CD4-positive, alpha-beta T cell treated with Interleukin-10 for 1 hour (primary cell): ENCODE results near the gene SERTM1.

ENCODE experiments used
- DNase-seq: peaks from one replicate; pipeline ENCODE4 v3.0.0-alpha.2; 2020

Gene SERTM1

DNA sequence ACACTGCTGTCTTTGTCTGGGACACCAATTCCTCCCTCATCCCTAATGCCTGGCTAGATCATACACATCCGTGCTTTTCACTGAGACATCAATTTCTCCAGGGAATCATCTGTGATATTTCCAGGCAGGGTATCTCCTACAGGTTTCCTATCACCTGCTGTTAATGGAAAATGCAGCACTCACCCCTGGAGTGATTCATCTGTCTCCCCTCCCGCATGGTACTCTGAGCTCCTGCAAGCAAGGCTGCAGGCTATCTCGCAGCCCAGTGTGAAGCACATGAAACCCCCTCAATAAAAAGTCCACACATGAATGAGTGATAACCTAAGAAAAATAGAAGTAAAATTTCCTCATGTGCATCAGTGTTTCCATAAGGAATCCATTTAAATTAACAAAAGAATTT lies 38.5 kb downstream of the SERTM1 start:
- DNase-seq = no peak

DNA sequence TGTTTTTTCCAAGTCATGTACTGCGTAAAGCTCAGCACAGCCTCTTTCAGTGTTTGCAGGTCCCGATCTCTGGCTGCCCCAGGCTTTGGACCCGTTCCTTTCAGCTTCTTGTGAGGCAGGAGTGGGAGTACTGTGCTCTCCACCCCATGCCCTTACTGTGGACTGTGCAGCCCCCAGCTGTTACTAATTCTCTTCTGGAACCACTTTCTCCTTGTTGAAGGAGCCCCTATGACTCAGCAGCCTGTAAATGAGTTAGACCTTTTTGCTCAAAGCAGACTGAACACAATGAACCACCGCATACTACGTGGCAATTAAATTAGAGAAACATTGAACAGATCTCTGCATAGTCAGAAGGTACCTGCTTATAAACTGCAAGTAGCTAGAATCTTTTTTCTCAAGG lies 39.0 kb downstream of the SERTM1 start:
- DNase-seq = no peak

DNA sequence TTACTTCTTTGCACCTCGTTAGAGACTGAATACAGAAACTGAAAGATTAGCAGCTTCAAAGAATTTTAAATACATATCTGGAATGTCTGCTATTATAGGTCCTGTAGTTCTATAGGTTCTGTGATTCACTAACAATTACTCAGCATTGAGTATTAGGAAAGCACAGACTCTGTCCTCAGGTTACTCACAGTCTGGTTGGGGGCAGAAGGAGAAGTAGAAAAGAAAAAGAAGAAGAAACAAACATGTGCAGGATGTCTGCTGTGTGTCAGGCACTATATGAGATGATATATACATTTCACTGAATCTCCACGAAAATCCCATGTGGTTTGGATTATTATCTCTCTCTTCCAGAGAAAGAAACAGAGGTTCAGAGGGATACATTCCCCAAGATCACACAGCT lies 40.1 kb downstream of the SERTM1 start:
- no peak for DNase-seq

DNA sequence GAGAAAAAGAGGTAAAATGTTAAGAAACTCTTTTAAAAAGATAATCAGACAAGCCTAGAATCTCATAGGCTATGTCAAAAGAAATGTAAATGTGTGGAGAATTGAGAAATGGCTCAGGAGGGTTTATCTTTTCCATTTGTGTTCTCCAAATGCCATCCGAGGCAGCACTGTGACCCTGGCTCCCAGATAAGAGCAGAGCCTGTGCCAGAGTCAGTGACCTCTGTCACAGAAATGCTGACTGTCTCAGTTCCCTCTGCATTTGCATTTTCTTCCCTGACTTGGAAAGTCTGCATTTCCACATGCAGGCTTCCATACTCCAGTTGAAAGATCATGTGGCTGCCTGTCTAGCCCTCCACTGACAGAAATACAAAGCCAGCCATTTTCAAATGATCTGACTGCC lies 42.0 kb downstream of the SERTM1 start:
- no peak for DNase-seq

DNA sequence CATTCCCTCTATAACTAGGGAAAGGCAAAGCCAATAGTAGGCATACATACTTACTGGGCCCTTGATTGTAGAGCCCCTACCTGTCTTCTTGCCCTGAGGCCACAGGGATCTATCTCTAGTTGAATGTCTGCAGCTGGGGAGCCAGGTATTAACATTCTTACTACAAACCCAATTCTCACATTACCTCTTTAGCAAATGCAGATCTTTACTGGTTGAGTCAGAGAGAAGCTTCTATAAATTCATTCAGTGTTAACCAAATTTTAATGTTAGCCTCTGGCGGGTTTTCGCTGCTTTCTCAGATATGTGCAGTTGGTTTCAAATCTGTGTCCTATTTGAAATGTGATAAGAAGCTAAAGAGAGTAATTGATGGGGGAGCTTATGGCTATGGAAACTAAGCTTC lies 43.2 kb downstream of the SERTM1 start:
- no peak for DNase-seq

DNA sequence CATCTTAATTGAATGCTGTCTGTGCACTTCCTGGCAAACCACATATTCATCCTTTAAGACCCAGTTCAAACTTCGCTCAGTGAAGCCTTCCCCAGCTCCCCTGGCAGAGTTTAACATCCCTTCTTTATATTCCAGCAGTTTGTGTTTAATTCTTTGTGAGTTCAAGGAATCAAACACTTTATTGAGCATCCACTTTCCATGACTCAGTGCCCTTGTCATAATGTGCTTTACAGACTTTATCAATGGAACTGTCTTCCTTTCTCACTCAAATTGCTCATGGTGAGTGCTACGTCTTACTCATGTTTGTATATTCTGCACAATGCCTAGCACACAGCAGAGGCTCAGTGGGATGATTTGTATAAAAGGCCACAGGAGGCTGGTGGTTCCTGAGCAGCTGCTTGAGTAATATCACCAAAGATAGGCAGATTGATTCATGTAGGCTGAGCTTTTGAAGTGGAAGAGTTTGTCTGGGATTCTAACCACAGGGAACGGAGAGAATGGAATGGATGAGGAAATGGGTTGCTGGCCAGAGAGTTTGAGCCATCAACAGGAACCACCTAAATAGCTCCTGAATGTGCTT lies 44.2 kb downstream of the SERTM1 start:
- no peak for DNase-seq

DNA sequence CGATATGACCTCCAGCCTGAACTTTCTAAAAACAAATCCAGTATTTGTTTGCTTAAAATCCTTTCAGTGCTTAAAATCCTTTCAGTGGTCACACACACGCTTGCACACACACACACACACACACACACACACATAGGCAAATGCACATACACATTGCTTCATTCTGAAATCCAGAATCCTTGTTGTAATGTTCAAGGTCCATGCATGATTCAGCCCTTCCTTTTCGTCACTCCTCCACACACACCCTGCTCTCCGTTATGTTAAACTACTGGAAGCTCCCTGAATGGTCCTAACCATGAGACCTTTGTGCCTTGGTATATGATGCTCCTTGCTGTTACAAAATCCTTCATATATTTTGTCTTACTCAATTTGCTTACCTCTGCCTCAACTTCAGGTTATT lies 44.9 kb downstream of the SERTM1 start:
- no peak for DNase-seq

DNA sequence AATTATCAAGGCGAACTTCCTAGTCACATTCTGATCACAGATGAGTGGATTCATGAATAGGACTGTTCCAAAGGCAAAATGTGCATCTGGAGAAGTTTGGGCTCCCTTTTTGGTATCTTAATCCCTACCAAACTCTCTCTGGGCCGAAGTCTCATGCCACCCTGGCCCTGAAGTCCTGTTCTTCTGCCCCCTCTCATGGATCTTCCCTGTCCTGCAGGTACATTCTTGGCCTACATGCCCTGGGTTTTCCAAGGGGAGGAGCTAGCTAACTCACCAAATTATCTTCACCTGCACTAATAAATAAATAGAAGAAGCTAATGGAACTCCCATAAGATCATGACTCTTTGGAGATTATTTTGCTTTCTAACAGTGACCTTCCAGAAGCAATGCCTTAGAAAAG lies 50.3 kb downstream of the SERTM1 start:
- no peak for DNase-seq

DNA sequence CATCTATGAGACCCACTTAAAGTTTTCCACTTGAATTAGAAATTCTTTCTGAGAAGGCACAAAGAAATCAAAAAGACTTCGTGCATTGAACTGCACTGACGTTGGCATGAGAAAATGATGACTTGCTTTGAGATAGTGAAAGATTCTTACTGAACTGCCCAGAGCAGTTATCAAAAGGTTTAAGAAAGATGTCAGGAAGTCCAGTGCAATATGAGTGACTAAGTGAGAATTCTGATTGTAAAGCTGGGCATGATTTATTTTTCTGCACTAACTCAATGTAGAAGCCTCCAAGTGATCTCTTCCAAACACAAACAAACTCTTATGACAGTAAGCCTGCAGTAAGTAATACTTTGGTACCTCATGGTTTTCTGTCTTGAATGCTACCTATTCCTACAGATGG lies 52.1 kb downstream of the SERTM1 start:
- no peak for DNase-seq

DNA sequence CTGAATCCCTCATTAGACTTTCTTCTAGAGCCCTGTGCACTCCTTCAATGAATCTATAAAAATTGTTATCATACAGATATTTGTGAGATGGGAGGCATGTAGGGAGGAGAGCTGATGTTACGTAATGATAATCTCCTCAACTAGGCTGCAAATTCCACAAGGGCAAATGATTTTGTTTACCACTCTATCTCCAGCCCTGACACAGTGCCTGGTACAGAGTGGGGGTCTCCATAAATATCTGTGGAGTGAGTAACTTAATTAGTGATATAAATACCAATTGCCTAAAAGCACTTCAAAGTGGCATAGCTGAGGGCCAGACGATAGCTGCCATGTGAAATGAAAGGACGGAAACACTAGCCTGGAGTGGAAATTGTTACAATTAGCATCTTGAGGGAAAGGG lies 54.2 kb downstream of the SERTM1 start:
- DNase-seq = no peak

DNA sequence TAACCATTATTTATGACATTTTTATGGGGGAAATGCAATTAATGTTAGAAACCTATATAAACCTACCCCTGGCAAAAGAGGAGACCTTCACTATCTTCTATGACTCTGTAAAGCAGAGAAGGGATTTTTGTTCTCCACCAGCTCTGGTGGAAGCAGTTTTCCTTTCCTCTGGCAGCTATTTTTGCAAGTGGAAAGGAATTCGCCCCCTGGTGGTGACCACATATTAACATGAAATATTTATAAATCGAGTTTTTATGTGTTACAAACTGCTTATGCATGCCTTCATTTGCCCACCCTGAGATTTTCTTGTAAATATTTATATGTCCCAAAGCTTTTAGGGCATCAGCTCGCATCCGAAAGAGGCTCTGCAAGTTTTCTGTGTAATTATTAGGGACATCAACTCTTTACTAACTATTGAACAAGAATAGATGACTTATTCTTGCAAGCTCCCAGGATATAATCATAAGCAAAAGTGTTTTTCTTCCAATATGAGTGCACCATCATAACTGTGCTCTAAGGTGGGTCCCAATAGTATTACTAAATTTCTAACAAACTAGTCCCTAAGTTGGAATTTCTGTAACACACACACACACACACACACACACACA lies 62.4 kb downstream of the SERTM1 start:
- peak; percentile 18 for DNase-seq

DNA sequence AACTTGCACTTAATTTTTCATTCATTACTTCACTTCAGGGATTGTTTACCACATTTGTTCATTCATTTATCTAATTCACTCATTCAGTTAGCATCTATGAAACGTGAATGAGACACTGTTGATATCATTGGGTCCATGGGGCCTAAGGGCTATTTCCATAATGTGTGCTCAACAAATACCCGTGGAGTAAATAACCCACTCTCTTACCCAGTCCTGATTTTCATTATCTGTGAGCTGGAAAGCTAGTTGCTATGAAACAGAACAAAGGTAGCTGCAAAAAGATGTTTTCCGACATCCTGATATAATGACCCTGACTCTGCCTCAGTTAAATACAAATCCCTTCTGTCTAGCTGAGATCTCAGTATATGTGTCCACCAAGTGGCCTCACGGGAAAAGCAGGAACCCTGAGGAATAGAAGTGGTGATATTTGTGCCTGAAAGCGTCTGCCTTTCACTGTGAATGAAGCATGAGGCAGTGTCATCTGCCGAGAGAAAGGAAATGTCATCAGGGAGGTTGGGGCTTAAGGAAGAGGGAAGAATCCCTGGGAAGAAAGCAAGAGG lies 63.8 kb downstream of the SERTM1 start:
- DNase-seq = no peak

DNA sequence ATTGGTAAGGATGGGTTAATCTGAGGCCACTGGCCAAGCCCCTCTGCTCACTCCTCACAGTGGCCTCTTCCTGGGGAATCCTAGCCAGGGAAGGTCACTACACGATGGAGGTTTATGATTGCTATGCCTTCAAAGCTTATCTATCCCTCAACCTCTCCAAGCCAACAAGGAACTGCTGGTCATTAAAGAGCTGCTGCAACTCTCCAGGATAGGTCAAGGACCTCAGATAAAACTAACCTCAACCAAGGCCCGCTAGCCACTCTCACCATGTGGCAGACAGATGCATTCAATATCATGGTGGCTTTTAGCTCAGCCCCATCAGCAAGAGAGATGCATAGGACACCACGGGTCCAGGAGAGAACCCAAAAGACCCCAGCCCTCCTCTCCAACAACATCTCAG lies 71.6 kb downstream of the SERTM1 start:
- no peak for DNase-seq

DNA sequence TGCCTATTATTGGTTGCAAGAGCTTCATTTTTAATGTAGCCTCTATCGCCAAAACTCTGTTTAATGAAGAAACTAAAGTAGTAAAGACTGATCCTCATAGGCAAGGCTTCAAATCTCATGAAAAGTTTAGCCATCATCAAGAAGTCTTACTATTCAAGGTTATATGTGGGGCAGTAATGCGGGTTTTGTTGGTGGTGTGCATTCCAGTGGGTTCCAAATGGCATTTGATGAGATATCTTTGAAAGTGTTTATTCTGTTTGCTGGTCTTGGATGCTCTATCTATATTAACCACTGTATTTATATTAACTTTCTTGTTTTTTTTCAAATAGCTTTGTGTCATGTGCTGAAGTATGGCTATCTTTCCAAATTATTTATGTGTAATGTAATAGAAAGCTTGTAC lies 72.2 kb downstream of the SERTM1 start:
- no peak for DNase-seq
